Fibroblast of skin of scalp (primary cell): ENCODE data around the gene NSG2.
"Not testable (repeated sequence)": the region's sequence is repeated elsewhere in the genome, so short reads cannot be mapped to it uniquely, and the experiment has no call there.

ENCODE experiments used
- DNase-seq: peaks from one replicate; pipeline ENCODE4 v3.0.0-alpha.2; 2013

Gene NSG2

GRCh38 chr5:174106997-174107655, 61.6 kb downstream of the NSG2 start:
- no peak for DNase-seq

- no peak for DNase-seq
Observed at GRCh38 chr5:174108745-174109144, 63.2 kb downstream of the NSG2 start.

- no peak for DNase-seq
Observed at GRCh38 chr5:174109698-174110260, 64.3 kb downstream of the NSG2 start.

- DNase-seq, result no peak
Observed at GRCh38 chr5:174110310-174110709, 64.8 kb downstream of the NSG2 start.

- no peak for DNase-seq
Observed at GRCh38 chr5:174111287-174111973, 65.9 kb downstream of the NSG2 start.

GRCh38 chr5:174115226-174115625, 69.7 kb downstream of the NSG2 start:
- DNase-seq, result no peak

GRCh38 chr5:174118823-174119467, 73.4 kb downstream of the NSG2 start:
- DNase-seq, result no peak

GRCh38 chr5:174119468-174119881, 74.0 kb downstream of the NSG2 start:
- DNase-seq, result no peak

GRCh38 chr5:174120401-174121005, 75.0 kb downstream of the NSG2 start:
- DNase-seq, result no peak

GRCh38 chr5:174134545-174134944, 89.0 kb downstream of the NSG2 start:
- DNase-seq, result no peak

- no peak for DNase-seq
Observed at GRCh38 chr5:174139623-174140022, 94.1 kb downstream of the NSG2 start.

- no peak for DNase-seq
Observed at GRCh38 chr5:174140452-174141020, 95.0 kb downstream of the NSG2 start.

- DNase-seq, result no peak
Observed at GRCh38 chr5:174141398-174141797, 95.9 kb downstream of the NSG2 start.

GRCh38 chr5:174145091-174145490, 99.6 kb downstream of the NSG2 start:
- DNase-seq, result no peak

GRCh38 chr5:174145821-174146220, 100.3 kb downstream of the NSG2 start:
- peak; percentile 34 for DNase-seq

GRCh38 chr5:174146556-174146955, 101.0 kb downstream of the NSG2 start:
- DNase-seq, result no peak

- not testable (repeated sequence) for DNase-seq
Observed at GRCh38 chr5:174147012-174147411, 101.5 kb downstream of the NSG2 start.

GRCh38 chr5:174147551-174147950, 102.0 kb downstream of the NSG2 start:
- DNase-seq, result no peak

- no peak for DNase-seq
Observed at GRCh38 chr5:174148721-174149120, 103.2 kb downstream of the NSG2 start.

GRCh38 chr5:174149426-174149825, 103.9 kb downstream of the NSG2 start:
- DNase-seq, result no peak

GRCh38 chr5:174149989-174150388, 104.5 kb downstream of the NSG2 start:
- DNase-seq, result no peak

GRCh38 chr5:174151599-174152181, 106.2 kb downstream of the NSG2 start:
- no peak for DNase-seq
